Measurements from ENCODE around the gene PLXNA1. TPM values are rescaled to one million over a fixed set of nuclear protein-coding genes. Genes with fewer than 3 reads are reported as not detected.

PLXNA1 gene
- total and polyA plus RNA-seq, 9 of the 15 experiments (the other 6 are each of a cell fraction or from before 2014, with no cell fraction given), result 0.23 to 59.9 (median 16.8) TPM

DNA sequence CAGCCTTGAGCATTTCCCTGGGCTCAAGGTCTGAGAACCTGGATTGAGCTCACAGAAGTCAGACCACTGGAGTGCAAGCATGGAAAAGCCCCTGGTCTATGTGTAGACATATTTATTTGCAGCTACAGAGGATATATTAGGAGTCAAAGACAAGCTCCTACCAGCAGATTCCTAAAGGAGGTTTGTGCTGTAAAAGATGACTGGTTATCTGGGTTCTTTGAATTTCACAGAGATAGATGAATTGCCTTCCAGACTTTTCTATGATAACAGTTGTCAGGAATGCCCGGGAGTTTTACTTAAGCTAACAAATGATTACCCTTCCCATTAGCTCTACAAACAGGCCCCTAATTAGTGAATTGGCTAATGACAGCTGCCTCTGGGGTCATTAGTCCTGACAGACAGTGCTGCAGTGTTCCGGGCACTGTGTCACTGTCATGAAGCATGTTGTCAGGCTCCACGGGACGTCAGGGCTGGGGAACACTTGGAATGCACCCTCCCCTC, 48.8 kb upstream of the PLXNA1 start:
- intact Hi-C loops (cut with micrococcal nuclease) (no loop called here), in situ Hi-C loops (cut with MboI) (no loop called here)
- Histone ChIP-seq H3K4me1 (replicated peaks in 1 of 2; ENCODE audit: control insufficient read depth in 2 of 2, insufficient read depth in 2 of 2, low read length in 2 of 2) (peaks cover 16 to 20% of the 10 kb centered on the region in 2 experiments; a peak in 4 of 5 replicates), H3K79me2 (ENCODE audit: control insufficient read depth, insufficient read depth, low read length) (no peaks in the 10 kb centered on the region), H3K9me1 (ENCODE audit: control insufficient read depth, insufficient read depth, low read length) (no peaks in the 10 kb centered on the region), H3K9me3 (replicated peaks; ENCODE audit: control insufficient read depth, insufficient read depth, low read depth, low read length) (no peaks in the 10 kb centered on the region), H3K36me3 (ENCODE audit: control insufficient read depth, insufficient read depth, low read length) (no peaks in the 10 kb centered on the region), H3K9ac (ENCODE audit: insufficient read depth in 1 of 2, low read depth in 2 of 2, low read length in 2 of 2) (no peak overlapping the region), H3K27me3 (ENCODE audit: control insufficient read depth in 2 of 2, insufficient read depth in 2 of 2, low read length in 2 of 2) (no peaks in the 10 kb centered on the region), H4K20me1 (replicated peaks; ENCODE audit: control insufficient read depth, insufficient read depth, low read length) (no peaks in the 10 kb centered on the region), H2AFZ (ENCODE audit: low read depth, low read length) (no peak overlapping the region), H3K4me2 (ENCODE audit: insufficient read depth, low read length) (no peak overlapping the region), H3K27ac (ENCODE audit: extremely low read depth, low read depth, low read length) (no peak overlapping the region), H3K4me3 (no peak overlapping the region)
- 17% methylated on average over 1 of the region's 4 CpGs for WGBS (ENCODE audit: insufficient coverage, low coverage, missing lambda C conversion rate)
- DNase-seq (ENCODE audit: extremely low read depth in 1 of 4, low spot score in 3 of 4) (no peak), ATAC-seq (no peak), FAIRE-seq (no peak)
- no TSS peak for BruUV-seq (replicated peaks)
- TF ChIP-seq ZNF444 (CRISPR knock-in tag; IDR thresholded peaks at IDR 0.05), result no peak
- TF ChIP-seq, protein P1, sequence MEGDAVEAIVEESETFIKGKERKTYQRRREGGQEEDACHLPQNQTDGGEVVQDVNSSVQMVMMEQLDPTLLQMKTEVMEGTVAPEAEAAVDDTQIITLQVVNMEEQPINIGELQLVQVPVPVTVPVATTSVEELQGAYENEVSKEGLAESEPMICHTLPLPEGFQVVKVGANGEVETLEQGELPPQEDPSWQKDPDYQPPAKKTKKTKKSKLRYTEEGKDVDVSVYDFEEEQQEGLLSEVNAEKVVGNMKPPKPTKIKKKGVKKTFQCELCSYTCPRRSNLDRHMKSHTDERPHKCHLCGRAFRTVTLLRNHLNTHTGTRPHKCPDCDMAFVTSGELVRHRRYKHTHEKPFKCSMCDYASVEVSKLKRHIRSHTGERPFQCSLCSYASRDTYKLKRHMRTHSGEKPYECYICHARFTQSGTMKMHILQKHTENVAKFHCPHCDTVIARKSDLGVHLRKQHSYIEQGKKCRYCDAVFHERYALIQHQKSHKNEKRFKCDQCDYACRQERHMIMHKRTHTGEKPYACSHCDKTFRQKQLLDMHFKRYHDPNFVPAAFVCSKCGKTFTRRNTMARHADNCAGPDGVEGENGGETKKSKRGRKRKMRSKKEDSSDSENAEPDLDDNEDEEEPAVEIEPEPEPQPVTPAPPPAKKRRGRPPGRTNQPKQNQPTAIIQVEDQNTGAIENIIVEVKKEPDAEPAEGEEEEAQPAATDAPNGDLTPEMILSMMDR (IDR thresholded peaks at IDR 0.05 in 2 of 3, conservative IDR thresholded peaks at IDR 0.05 in 1 of 3; ENCODE audit: insufficient read depth in 2 of 3, low read depth in 1 of 3, low read length in 3 of 3), result no peak
- no peak for TF ChIP-seq RFX5 (IDR thresholded peaks at IDR 0.05; ENCODE audit: low read depth, low read length)
- TF ChIP-seq ZNF668 (CRISPR knock-in tag; IDR thresholded peaks at IDR 0.05), result no peak
- TF ChIP-seq RB1 (IDR thresholded peaks at IDR 0.05; ENCODE audit: low read depth), result no peak
- no peak for TF ChIP-seq NCOA4 (IDR thresholded peaks at IDR 0.05; ENCODE audit: partially characterized antibody)
- TF ChIP-seq NUFIP1 (IDR thresholded peaks at IDR 0.05; ENCODE audit: partially characterized antibody), result no peak
- TF ChIP-seq CBX8 (IDR thresholded peaks at IDR 0.05; ENCODE audit: borderline replicate concordance, extremely low read depth, low read depth, low read length, poor library complexity, severe bottlenecking), result no peak
- TF ChIP-seq MYBL2 (IDR thresholded peaks at IDR 0.05; ENCODE audit: low read depth), result no peak
- TF ChIP-seq MYBL2 (CRISPR knock-in tag; IDR thresholded peaks at IDR 0.05; ENCODE audit: borderline replicate concordance), result no peak
- CTCF ChIA-PET (ENCODE audit: low intra/inter-chr PET ratio), result no interaction called here
- POLR2A ChIA-PET, result interaction anchor here (0.9 kb wide), 1 partner anchor 10 kb away, joined by 3 read pairs; no protein-coding TSS in a partner anchor

Data from K562 (cell line).